K562 (cell line): Measurements from ENCODE around the gene DMAC1. TPM values are rescaled to one million over a fixed set of nuclear protein-coding genes. Genes with fewer than 3 reads are reported as not detected.

Experiments used
- ARID3B ChIP-seq: fragments of 250-450 bp; sonication (Bioruptor Pico); IDR thresholded peaks from 2 replicates; pipeline ENCODE4 v1.4.0; 2020; ENCODE audit warnings: borderline replicate concordance
- ATF1 ChIP-seq, 2 experiments: fragments of 450-650 bp in 1 of 2; IDR thresholded peaks; 2 replicates each; pipeline ENCODE4 v1.6.1; 2016; ENCODE audit warnings: missing compliant biosample characterization in 1 of 2, missing genetic modification characterization in 1 of 2
- CEBPG ChIP-seq, 3 experiments: fragments of 200-800 bp in 1 of 3; sonication (Bioruptor generic) in 1 of 3; sonication (generic) in 1 of 3; formaldehyde crosslinking in 1 of 3; IDR thresholded peaks in 2 of 3; conservative IDR thresholded peaks in 1 of 3; 2 replicates each; pipeline versions ENCODE4 v1.6.1 to v1.8.0; 2016 to 2022; ENCODE audit warnings: missing compliant biosample characterization in 2 of 3, missing genetic modification characterization in 2 of 3, mild to moderate bottlenecking in 1 of 3, missing genetic modification reagents in 1 of 3
- DNMT1 ChIP-seq: fragments of 450-650 bp; IDR thresholded peaks from 2 replicates; pipeline ENCODE4 v1.6.1; 2016; ENCODE audit warnings: antibody characterized with exemption, mild to moderate bottlenecking
- E2F4 ChIP-seq: sonication (generic); formaldehyde crosslinking; IDR thresholded peaks from 2 replicates; pipeline ENCODE4 v1.8.0; 2022; ENCODE audit warnings: mild to moderate bottlenecking, low read depth, missing genetic modification reagents
- FOXA1 ChIP-seq: fragments of 450-650 bp; IDR thresholded peaks from 2 replicates; pipeline ENCODE4 v1.6.1; 2016; ENCODE audit warnings: mild to moderate bottlenecking, borderline replicate concordance
- KAT7 ChIP-seq: sonication (generic); formaldehyde crosslinking; IDR thresholded peaks from 2 replicates; pipeline ENCODE4 v1.8.0; 2022; ENCODE audit warnings: missing genetic modification reagents, mild to moderate bottlenecking, borderline replicate concordance
- LARP7 ChIP-seq: fragments of 450-650 bp; IDR thresholded peaks from 2 replicates; pipeline ENCODE4 v1.6.1; 2016
- LEF1 ChIP-seq: fragments of 450-650 bp; IDR thresholded peaks from 2 replicates; pipeline ENCODE4 v1.6.1; 2016; ENCODE audit warnings: mild to moderate bottlenecking
- NELFE ChIP-seq: IDR thresholded peaks from 2 replicates; pipeline ENCODE4 v1.6.1; 2011; ENCODE audit warnings: mild to moderate bottlenecking; ENCODE audit not compliant: insufficient read depth, insufficient read length
- NR2F6 ChIP-seq: fragments of 450-650 bp; formaldehyde crosslinking; IDR thresholded peaks from 2 replicates; pipeline ENCODE4 v1.4.0; 2020; ENCODE audit warnings: mild to moderate bottlenecking
- PTBP1 ChIP-seq: fragments of 200-400 bp; formaldehyde crosslinking; IDR thresholded peaks from 2 replicates; pipeline ENCODE4 v1.6.1; 2017; ENCODE audit warnings: low read depth, low read length
- SMAD4 ChIP-seq: fragments of 250-450 bp; sonication (Bioruptor Pico); conservative IDR thresholded peaks from 2 replicates; pipeline ENCODE4 v1.8.0; 2021; ENCODE audit warnings: inconsistent platforms, mild to moderate bottlenecking, moderate library complexity
- TAF7 ChIP-seq: fragments of 450-650 bp; IDR thresholded peaks from 2 replicates; pipeline ENCODE4 v1.6.1; 2016; ENCODE audit warnings: missing genetic modification characterization, missing compliant biosample characterization
- TCF7 ChIP-seq: sonication (generic); IDR thresholded peaks from 2 replicates; pipeline ENCODE4 v1.6.1; 2016; ENCODE audit warnings: antibody characterized with exemption, borderline replicate concordance
- THRA ChIP-seq: fragments of 450-650 bp; IDR thresholded peaks from 2 replicates; pipeline ENCODE4 v1.6.1; 2017; ENCODE audit warnings: mild to moderate bottlenecking, moderate library complexity
- ZBTB11 ChIP-seq, 3 experiments: fragments of 200-800 bp in 1 of 3; fragments of 250-450 bp in 1 of 3; fragments of 450-650 bp in 1 of 3; sonication (Bioruptor Pico) in 1 of 3; sonication (Bioruptor generic) in 1 of 3; formaldehyde crosslinking in 1 of 3; IDR thresholded peaks; 2 replicates each; pipeline versions ENCODE4 v1.6.1 to v1.8.0; 2016 to 2022; ENCODE audit warnings: mild to moderate bottlenecking in 2 of 3, missing genetic modification characterization in 2 of 3, missing compliant biosample characterization in 1 of 3, moderate library complexity in 1 of 3
- polyA plus RNA-seq, 8 experiments: library from polyadenylated mRNA; depleted of rRNA in 4 of 8; stranded (reverse) in 5 of 8; unstranded in 3 of 8; fragments of >200 nt; fragmentation: Nextera tagmentation in 2 of 8; fragmentation: Illumina TruSeq in 1 of 8; extraction: Ambion mirVana in 2 of 8; extraction: Trizol in 1 of 8; gene quantifications; 2 replicates each; pipeline versions ENCODE4 v1.2.1 to v1.2.3, GENCODE V29; 2011 to 2014; ENCODE audit warnings: inconsistent platforms in 1 of 8, missing spikeins in 1 of 8
- total RNA-seq, 7 experiments: library from RNA; depleted of rRNA in 6 of 7; stranded (reverse); fragments of >200 nt in 6 of 7; fragmentation: Illumina TruSeq in 2 of 7; extraction: Trizol in 2 of 7; gene quantifications; 2 replicates each; pipeline versions ENCODE4 v1.2.1 to v1.2.3, GENCODE V29; 2011 to 2021; ENCODE audit warnings: low replicate concordance in 1 of 7
- TF ChIP-seq, protein P1 (sequence below): fragments of 450-650 bp; conservative IDR thresholded peaks from 2 replicates; pipeline ENCODE4 v1.6.1; 2016; ENCODE audit warnings: missing genetic modification characterization, low read depth, mild to moderate bottlenecking, control low read depth, missing compliant biosample characterization

DMAC1 gene
- total and polyA plus RNA-seq, 9 of the 15 experiments (the other 6 are each of a cell fraction or from before 2014, with no cell fraction given): 15.9 to 94.4 (median 38.4) TPM

GRCh38 chr9:7799234-7799943 is at the start of gene DMAC1 (continued):
- TF ChIP-seq ATF1 (CRISPR knock-in tag; IDR thresholded peaks at IDR 0.05) (no peak), ATF1 (tag; IDR thresholded peaks at IDR 0.05) (peak; percentile 49; the same call in 1 of the 2 replicates), TAF7 (no peak), DNMT1 (no peak), KAT7 (CRISPR knock-in tag) (no peak), SMAD4 (no peak), ARID3B (CRISPR knock-in tag) (no peak), PTBP1 (no peak), ZBTB11 (CRISPR knock-in tag; IDR thresholded peaks at IDR 0.05) (peak in 1 of 3 experiments; percentile 72; a peak in 2 of 6 replicates), LARP7 (no peak), THRA (no peak), E2F4 (no peak), NELFE (no peak), NR2F6 (CRISPR knock-in tag) (no peak), LEF1 (no peak), FOXA1 (no peak), TCF7 (no peak), CEBPG (CRISPR knock-in tag; IDR thresholded peaks at IDR 0.05) (no peak), CEBPG (tag; conservative IDR thresholded peaks at IDR 0.05 in 1 of 2, IDR thresholded peaks at IDR 0.05 in 1 of 2) (no peak)
- TF ChIP-seq, protein P1, sequence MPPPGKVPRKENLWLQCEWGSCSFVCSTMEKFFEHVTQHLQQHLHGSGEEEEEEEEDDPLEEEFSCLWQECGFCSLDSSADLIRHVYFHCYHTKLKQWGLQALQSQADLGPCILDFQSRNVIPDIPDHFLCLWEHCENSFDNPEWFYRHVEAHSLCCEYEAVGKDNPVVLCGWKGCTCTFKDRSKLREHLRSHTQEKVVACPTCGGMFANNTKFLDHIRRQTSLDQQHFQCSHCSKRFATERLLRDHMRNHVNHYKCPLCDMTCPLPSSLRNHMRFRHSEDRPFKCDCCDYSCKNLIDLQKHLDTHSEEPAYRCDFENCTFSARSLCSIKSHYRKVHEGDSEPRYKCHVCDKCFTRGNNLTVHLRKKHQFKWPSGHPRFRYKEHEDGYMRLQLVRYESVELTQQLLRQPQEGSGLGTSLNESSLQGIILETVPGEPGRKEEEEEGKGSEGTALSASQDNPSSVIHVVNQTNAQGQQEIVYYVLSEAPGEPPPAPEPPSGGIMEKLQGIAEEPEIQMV (tag): no peak
